Keratinocyte (primary cell): ENCODE results near the gene CDH22.

Experiments
- CTCF ChIP-seq, 3 experiments: IDR thresholded peaks in 1 of 3; conservative IDR thresholded peaks in 1 of 3; optimal IDR thresholded peaks in 1 of 3; 2 replicates in 2 of 3; 3 replicates in 1 of 3; pipeline versions ENCODE3 to v1.5.1; 2011; ENCODE audit warnings: low read length in 3 of 3, mild to moderate bottlenecking in 3 of 3, moderate library complexity in 2 of 3, control low read depth in 1 of 3, inconsistent platforms in 1 of 3; ENCODE audit not compliant: insufficient read depth in 2 of 3; ENCODE audit errors: extremely low read depth in 1 of 3
- EZH2 ChIP-seq: IDR thresholded peaks from one replicate; pipeline ENCODE4 v1.6.1; 2012; ENCODE audit warnings: inconsistent platforms, mild to moderate bottlenecking, low read length, moderate library complexity

GRCh38 chr20:46284040-46284427 is 24.3 kb downstream of the CDH22 start:
- TF ChIP-seq CTCF (optimal IDR thresholded peaks at IDR 0.05 in 1 of 3, IDR thresholded peaks at IDR 0.05 in 1 of 3, conservative IDR thresholded peaks at IDR 0.05 in 1 of 3; ENCODE audit: extremely low read depth in 1 of 3, insufficient read depth in 2 of 3, low read length in 3 of 3) (no peak), EZH2 (no peak)
